Measurements from ENCODE around the gene EWSR1.

Gene EWSR1

DNA sequence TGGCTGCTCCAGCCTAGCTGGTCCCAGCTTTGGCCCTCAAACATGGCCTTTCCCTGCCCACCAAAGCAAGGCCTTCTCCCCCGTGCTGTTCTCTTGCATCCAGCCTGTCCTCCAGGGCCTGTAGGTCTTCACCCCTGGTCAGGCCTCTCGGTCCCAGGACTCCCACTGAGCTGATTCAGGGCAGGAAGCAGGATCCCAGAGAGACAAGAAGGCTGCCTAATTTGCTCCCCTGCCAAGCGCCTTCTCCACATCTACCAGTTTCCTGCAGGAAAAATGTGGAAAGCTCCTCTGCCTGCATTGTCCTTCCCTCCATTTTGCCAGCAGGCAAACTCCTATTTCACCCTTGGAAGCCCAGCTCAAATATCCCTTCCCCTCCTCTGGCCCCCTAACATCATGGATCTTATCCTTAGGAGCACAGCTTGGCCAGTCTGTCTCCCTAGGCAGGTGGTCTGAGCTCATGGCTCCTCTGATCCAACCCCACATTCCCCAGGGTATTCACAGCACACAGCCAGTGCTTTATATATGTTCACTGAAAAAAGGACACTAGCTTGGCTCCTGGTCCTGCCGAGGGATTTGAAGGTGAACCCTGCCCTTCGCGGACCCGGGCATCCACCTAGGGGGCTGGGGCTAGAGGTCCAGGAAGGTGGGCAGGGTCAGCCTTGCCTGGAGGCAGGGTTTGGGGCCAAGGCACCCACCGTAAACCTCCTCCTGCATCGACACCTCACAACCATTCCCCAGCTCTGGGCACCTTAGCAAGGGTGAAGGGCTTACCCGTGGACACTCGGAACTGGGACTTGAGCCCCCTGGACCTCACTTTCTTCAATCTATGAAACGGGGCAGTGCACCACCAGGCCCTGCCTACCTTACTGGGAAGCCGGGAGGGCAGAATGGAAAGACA is 1.3 kb upstream of the EWSR1 start:
- peak overlapping the region; percentile 86 for H3K4me3 ChIP-seq (ENCODE audit: control insufficient read depth, low read depth, low read length)
- no peak for TF ChIP-seq CTCF (IDR thresholded peaks at IDR 0.05; ENCODE audit: control insufficient read depth, insufficient read depth, low read depth, low read length, missing control alignments)
- DNase-seq (ENCODE audit: low read depth): no peak

- DNase-seq (ENCODE audit: low read depth): no peak
- TF ChIP-seq CTCF (IDR thresholded peaks at IDR 0.05; ENCODE audit: control insufficient read depth, insufficient read depth, low read depth, low read length, missing control alignments): no peak
- peak overlapping the region; percentile 86 for H3K4me3 ChIP-seq (ENCODE audit: control insufficient read depth, low read depth, low read length)
Observed at GRCh38 chr22:29267462-29267857, 608 bp upstream of the EWSR1 start.

GRCh38 chr22:29268511-29269229 is 602 bp downstream of the EWSR1 start:
- peak overlapping the region; percentile 86 for H3K4me3 ChIP-seq (ENCODE audit: control insufficient read depth, low read depth, low read length)
- DNase-seq (ENCODE audit: low read depth): no peak
- no peak for TF ChIP-seq CTCF (IDR thresholded peaks at IDR 0.05; ENCODE audit: control insufficient read depth, insufficient read depth, low read depth, low read length, missing control alignments)

GRCh38 chr22:29269230-29269604 is 1.1 kb downstream of the EWSR1 start:
- DNase-seq (ENCODE audit: low read depth): no peak
- no peak for TF ChIP-seq CTCF (IDR thresholded peaks at IDR 0.05; ENCODE audit: control insufficient read depth, insufficient read depth, low read depth, low read length, missing control alignments)
- H3K4me3 ChIP-seq (ENCODE audit: control insufficient read depth, low read depth, low read length): peak overlapping the region; percentile 86

- no peak for TF ChIP-seq CTCF (IDR thresholded peaks at IDR 0.05; ENCODE audit: control insufficient read depth, insufficient read depth, low read depth, low read length, missing control alignments)
- H3K4me3 ChIP-seq (ENCODE audit: control insufficient read depth, low read depth, low read length): peak overlapping the region; percentile 86
- DNase-seq (ENCODE audit: low read depth): no peak
Observed at GRCh38 chr22:29269731-29270474, 1.8 kb downstream of the EWSR1 start.

DNA sequence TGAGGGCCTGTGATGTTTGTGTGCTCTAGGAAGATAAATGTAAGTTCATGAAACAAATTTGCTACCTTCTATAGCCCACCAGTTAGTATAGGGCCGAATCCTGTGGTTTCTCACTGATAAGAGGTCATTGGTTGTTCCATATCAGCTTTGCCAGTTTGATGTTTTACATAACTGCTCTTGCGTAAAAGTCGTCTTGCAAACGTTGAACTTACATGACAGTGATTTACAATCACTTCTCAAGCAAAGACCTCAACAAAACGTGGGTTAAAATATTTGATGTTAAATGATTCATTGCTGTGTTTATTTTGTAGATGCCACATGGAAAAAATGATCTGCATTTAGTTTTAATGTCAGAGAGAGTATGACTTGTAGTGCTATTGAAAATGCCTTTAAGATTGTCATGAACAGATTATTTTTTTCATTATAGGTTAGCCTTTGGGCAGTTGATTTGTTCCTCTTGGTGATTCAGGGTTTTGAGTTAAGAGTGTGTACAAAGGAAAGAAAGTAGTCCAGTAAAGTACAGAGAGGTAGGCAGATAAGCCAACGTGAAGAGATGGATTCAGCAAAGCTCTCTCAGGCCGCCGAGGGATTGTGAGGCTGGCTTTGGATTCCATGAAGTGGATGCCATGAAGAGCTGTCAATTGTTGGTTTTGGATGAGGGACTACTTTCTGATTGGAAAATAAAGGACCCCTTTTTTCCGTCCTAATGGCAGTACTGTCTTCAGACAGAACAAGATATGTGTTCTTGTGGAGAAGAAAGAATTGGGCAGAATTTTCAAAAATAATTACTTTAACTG is 2.6 kb downstream of the EWSR1 start:
- no peak for TF ChIP-seq CTCF (IDR thresholded peaks at IDR 0.05; ENCODE audit: control insufficient read depth, insufficient read depth, low read depth, low read length, missing control alignments)
- DNase-seq (ENCODE audit: low read depth): peak; percentile 35
- H3K4me3 ChIP-seq (ENCODE audit: control insufficient read depth, low read depth, low read length): peak overlapping the region; percentile 86; the same call in 1 of the 2 replicates
